ENCODE results near the gene APOC3. TPM values are rescaled to one million over a fixed set of nuclear protein-coding genes. Genes with fewer than 3 reads are reported as not detected.
A peak's percentile ranks its signal among the peaks of the same experiment; 100 is the strongest.

The APOC3 gene
- total and polyA plus RNA-seq, 10 of the 15 experiments (the other 5 are each of a cell fraction or from before 2014, with no cell fraction given), result 1.9 TPM; not detected in 9

GRCh38 chr11:116786966-116787365 lies 42.7 kb upstream of the APOC3 start:
- no peak for ATAC-seq
- peaks cover 18% of the 10 kb centered on the region for H3K4me1 ChIP-seq (ENCODE audit: control insufficient read depth, insufficient read depth, low read length)
- DNase-seq (ENCODE audit: low read depth, low spot score), result no peak
- peak overlapping the region; percentile 96 for H3K4me3 ChIP-seq
- H3K9me3 ChIP-seq (replicated peaks; ENCODE audit: control insufficient read depth, insufficient read depth, low read length), result no peaks in the 10 kb centered on the region
- WGBS (ENCODE audit: insufficient coverage, insufficient replicate concordance, low lambda C conversion rate, missing lambda C conversion rate), result 51% methylated on average over 5 of the region's 5 CpGs
- SMC1A ChIA-PET (ENCODE audit: uncharacterized antibody, unreplicated experiment), result interaction anchor here (0.6 to 7.5 kb wide), 16 partner anchors 10 to 440 kb away, joined by 3 to 46 read pairs (median 4); no protein-coding TSS in a partner anchor
- TSS peak; percentile 70 for BruUV-seq (replicated peaks)
- TF ChIP-seq ZNF384 (IDR thresholded peaks at IDR 0.05; ENCODE audit: borderline replicate concordance, low read depth, low read length) (no peak), CREB1 (IDR thresholded peaks at IDR 0.05; ENCODE audit: low read depth) (no peak), GABPA (IDR thresholded peaks at IDR 0.05; ENCODE audit: low read depth) (no peak), CHD4 (IDR thresholded peaks at IDR 0.05) (no peak), POU2F2 (IDR thresholded peaks at IDR 0.05; ENCODE audit: borderline replicate concordance, low read depth, low read length) (no peak), HCFC1 (IDR thresholded peaks at IDR 0.05; ENCODE audit: low read length) (no peak), NFIC (IDR thresholded peaks at IDR 0.05; ENCODE audit: low read depth, low read length) (no peak), FOXM1 (IDR thresholded peaks at IDR 0.05; ENCODE audit: low read depth, low read length) (no peak), POLR2AphosphoS5 (IDR thresholded peaks at IDR 0.05; ENCODE audit: low read length) (no peak), STAT3 (IDR thresholded peaks at IDR 0.05; ENCODE audit: low read depth, low read length) (no peak), YBX1 (IDR thresholded peaks at IDR 0.05) (no peak), SREBF1 (IDR thresholded peaks at IDR 0.05; ENCODE audit: low read length) (no peak), PML (IDR thresholded peaks at IDR 0.05; ENCODE audit: low read length) (no peak), BCL3 (IDR thresholded peaks at IDR 0.05; ENCODE audit: borderline replicate concordance, insufficient read depth, low read depth, low read length, poor library complexity, severe bottlenecking) (no peak)
- TF ChIP-seq, protein P1, sequence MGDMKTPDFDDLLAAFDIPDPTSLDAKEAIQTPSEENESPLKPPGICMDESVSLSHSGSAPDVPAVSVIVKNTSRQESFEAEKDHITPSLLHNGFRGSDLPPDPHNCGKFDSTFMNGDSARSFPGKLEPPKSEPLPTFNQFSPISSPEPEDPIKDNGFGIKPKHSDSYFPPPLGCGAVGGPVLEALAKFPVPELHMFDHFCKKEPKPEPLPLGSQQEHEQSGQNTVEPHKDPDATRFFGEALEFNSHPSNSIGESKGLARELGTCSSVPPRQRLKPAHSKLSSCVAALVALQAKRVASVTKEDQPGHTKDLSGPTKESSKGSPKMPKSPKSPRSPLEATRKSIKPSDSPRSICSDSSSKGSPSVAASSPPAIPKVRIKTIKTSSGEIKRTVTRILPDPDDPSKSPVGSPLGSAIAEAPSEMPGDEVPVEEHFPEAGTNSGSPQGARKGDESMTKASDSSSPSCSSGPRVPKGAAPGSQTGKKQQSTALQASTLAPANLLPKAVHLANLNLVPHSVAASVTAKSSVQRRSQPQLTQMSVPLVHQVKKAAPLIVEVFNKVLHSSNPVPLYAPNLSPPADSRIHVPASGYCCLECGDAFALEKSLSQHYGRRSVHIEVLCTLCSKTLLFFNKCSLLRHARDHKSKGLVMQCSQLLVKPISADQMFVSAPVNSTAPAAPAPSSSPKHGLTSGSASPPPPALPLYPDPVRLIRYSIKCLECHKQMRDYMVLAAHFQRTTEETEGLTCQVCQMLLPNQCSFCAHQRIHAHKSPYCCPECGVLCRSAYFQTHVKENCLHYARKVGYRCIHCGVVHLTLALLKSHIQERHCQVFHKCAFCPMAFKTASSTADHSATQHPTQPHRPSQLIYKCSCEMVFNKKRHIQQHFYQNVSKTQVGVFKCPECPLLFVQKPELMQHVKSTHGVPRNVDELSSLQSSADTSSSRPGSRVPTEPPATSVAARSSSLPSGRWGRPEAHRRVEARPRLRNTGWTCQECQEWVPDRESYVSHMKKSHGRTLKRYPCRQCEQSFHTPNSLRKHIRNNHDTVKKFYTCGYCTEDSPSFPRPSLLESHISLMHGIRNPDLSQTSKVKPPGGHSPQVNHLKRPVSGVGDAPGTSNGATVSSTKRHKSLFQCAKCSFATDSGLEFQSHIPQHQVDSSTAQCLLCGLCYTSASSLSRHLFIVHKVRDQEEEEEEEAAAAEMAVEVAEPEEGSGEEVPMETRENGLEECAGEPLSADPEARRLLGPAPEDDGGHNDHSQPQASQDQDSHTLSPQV (IDR thresholded peaks at IDR 0.05), result no peak
- H3K79me2 ChIP-seq (ENCODE audit: control insufficient read depth, insufficient read depth, low read length), result peaks cover 20% of the 10 kb centered on the region
- in situ Hi-C loops (cut with MboI) (loop anchor here (5.0 kb wide), 1 partner anchor 315 kb away; no protein-coding TSS in a partner anchor), intact Hi-C loops (cut with micrococcal nuclease; ENCODE audit: unreplicated experiment) (no loop called here)
- no peaks in the 10 kb centered on the region for H4K20me1 ChIP-seq (ENCODE audit: control insufficient read depth, insufficient read depth)
- POLR2A ChIA-PET, result interaction anchor here (0.5 to 3.4 kb wide), 9 partner anchors 10 to 541 kb away, joined by 3 to 28 read pairs (median 3); partner anchors contain the start of genes BUD13, CEP164 and SIDT2
- no peak for FAIRE-seq
- H3K36me3 ChIP-seq (ENCODE audit: control insufficient read depth in 2 of 2, insufficient read depth in 2 of 2, low read length in 1 of 2), result peaks cover 11 to 31% of the 10 kb centered on the region in 2 experiments
- no peak overlapping the region for H2AFZ ChIP-seq (ENCODE audit: control insufficient read depth, low read depth, low read length)
- peak overlapping the region; percentile 92 for H3K9ac ChIP-seq (ENCODE audit: control insufficient read depth, insufficient read depth, low read length)
- H3K4me2 ChIP-seq (ENCODE audit: control insufficient read depth, insufficient read depth), result peak overlapping the region; percentile 94
- RAD21 ChIA-PET (ENCODE audit: unreplicated experiment), result interaction anchor here (1.4 to 3.3 kb wide), 4 partner anchors 14 to 319 kb away, joined by 4 to 20 read pairs (median 10); partner anchors contain the start of gene BUD13
- no peaks in the 10 kb centered on the region for H3K27me3 ChIP-seq (replicated peaks in 1 of 2; ENCODE audit: control insufficient read depth in 2 of 2, insufficient read depth in 2 of 2, low read length in 1 of 2)
- CTCF ChIA-PET, result interaction anchor here (0.9 to 10.9 kb wide), 6 partner anchors 17 to 394 kb away, joined by 3 to 183 read pairs (median 4); partner anchors contain the start of gene APOA1
- peak overlapping the region; percentile 72; the same call in 1 of the 2 replicates for H3K27ac ChIP-seq (ENCODE audit: control insufficient read depth, insufficient read depth)
